ENCODE measurements around the gene HSPA1B.

Gene HSPA1B

DNA sequence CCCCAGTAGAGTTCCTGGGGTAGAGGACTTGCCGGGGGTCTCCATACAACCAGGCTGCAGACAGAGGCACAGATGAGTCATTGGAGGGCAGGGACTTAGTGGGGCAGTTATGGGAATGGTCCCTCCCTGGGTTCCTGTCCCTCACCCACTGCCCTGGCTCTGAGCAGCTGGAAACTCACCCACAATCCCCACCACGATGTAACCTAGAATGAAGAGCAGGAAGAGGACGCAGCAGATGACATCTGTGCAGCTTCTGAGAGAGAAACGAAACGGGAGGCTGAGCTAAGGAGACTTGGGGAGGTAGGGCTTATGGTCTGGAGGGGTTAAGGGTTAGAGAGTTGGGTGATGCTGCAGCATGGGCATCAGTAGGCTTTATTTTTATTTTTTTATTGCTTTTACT is 48.3 kb downstream of the HSPA1B start:
- Histone ChIP-seq H3K9me3 (ENCODE audit: control insufficient read depth, insufficient read depth, low read depth, low read length) (no peaks in the 10 kb centered on the region), H3K4me3 (ENCODE audit: low read depth, low read length) (no peak overlapping the region), H3K4me1 (ENCODE audit: control insufficient read depth, insufficient read depth, low read length) (peaks cover 9% of the 10 kb centered on the region), H3K9ac (ENCODE audit: low read length) (no peak overlapping the region), H3K27ac (ENCODE audit: low read depth, low read length) (no peak overlapping the region), H3K36me3 (ENCODE audit: control insufficient read depth, insufficient read depth, low read length) (peaks cover 15% of the 10 kb centered on the region), H3K27me3 (ENCODE audit: control insufficient read depth, insufficient read depth, low read length) (no peaks in the 10 kb centered on the region)

DNA sequence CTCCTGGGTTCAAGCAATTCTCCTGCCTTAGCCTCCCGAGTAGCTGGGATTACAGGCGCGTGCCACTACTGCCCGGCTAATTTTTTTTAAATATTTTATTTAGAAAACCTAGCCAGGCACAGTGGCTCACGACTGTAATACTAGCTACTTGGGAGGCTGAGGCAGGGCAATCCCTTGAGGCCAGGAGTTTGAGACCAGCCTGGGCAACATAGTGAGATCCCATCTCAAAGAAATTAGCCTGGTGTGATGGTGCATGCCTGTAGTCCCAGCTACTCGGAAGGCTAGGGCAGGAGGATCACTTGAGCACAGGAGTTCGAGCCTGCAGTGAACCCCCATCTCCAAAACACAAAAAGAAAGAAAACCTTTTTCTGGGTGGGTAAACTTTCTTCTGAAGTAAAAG is 48.8 kb downstream of the HSPA1B start:
- Histone ChIP-seq H3K27ac (ENCODE audit: low read depth, low read length) (no peak overlapping the region), H3K9me3 (ENCODE audit: control insufficient read depth, insufficient read depth, low read depth, low read length) (no peaks in the 10 kb centered on the region), H3K4me3 (ENCODE audit: low read depth, low read length) (no peak overlapping the region), H3K27me3 (ENCODE audit: control insufficient read depth, insufficient read depth, low read length) (no peaks in the 10 kb centered on the region), H3K9ac (ENCODE audit: low read length) (no peak overlapping the region), H3K4me1 (ENCODE audit: control insufficient read depth, insufficient read depth, low read length) (peaks cover 4% of the 10 kb centered on the region), H3K36me3 (ENCODE audit: control insufficient read depth, insufficient read depth, low read length) (peaks cover 20% of the 10 kb centered on the region)

DNA sequence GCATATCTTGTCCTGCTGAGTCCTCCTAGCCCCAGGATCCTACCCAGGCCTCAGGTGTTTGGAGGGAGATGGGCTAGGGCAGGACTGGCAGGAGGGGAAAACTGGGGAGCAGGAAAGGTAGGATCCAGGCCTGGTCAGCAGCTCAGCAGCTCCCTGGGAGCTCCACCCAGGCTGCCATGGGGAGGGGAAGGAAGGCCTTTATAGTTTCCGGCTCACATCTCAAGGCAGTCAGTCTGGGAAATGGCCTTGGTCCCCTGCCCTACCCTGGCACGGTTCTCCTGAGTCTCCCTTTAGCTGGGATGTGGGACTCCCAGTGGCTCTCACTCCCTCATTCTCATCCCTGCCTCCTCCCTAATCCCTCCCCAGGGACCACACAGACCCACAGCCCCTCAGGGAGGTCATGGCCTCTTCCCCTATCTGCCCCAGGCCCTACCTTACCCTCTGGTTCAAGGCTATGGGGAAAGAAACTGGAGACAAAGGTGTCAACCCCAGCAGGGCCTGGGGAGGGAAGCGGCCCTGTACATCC is 49.6 kb downstream of the HSPA1B start:
- Histone ChIP-seq H3K36me3 (ENCODE audit: control insufficient read depth, insufficient read depth, low read length) (peaks cover 25% of the 10 kb centered on the region), H3K4me3 (ENCODE audit: low read depth, low read length) (no peak overlapping the region), H3K4me1 (ENCODE audit: control insufficient read depth, insufficient read depth, low read length) (no peaks in the 10 kb centered on the region), H3K27ac (ENCODE audit: low read depth, low read length) (no peak overlapping the region), H3K27me3 (ENCODE audit: control insufficient read depth, insufficient read depth, low read length) (no peaks in the 10 kb centered on the region), H3K9ac (ENCODE audit: low read length) (no peak overlapping the region), H3K9me3 (ENCODE audit: control insufficient read depth, insufficient read depth, low read depth, low read length) (no peaks in the 10 kb centered on the region)

DNA sequence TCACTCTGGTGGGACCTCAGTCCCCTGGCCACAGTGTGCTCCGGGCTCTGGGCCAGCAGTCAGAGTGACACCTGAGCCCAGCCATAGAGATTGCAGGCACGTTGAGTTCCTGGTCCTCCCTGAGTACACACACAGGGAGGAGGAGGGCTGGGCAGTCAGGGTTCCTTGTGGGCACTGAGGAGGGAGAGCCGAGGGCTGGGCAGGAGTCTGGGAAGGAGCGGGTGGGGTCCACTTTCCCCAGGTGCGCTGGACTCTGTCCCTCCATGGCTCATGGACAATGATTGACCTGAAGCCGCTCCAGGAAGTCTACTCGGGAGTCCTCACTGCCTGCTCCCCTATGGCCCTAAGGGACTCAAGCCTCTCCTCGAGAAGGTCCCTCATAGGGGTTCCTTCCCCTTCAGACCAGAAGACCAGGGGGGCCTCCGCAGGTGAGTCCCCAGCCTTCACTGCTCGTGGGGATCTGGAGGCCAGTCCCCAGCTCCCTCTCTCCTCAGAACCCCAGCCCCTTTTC is 50.2 kb downstream of the HSPA1B start:
- Histone ChIP-seq H3K4me3 (ENCODE audit: low read depth, low read length) (no peak overlapping the region), H3K36me3 (ENCODE audit: control insufficient read depth, insufficient read depth, low read length) (peaks cover 30% of the 10 kb centered on the region), H3K9ac (ENCODE audit: low read length) (no peak overlapping the region), H3K9me3 (ENCODE audit: control insufficient read depth, insufficient read depth, low read depth, low read length) (no peaks in the 10 kb centered on the region), H3K4me1 (ENCODE audit: control insufficient read depth, insufficient read depth, low read length) (no peaks in the 10 kb centered on the region), H3K27me3 (ENCODE audit: control insufficient read depth, insufficient read depth, low read length) (no peaks in the 10 kb centered on the region), H3K27ac (ENCODE audit: low read depth, low read length) (no peak overlapping the region)

DNA sequence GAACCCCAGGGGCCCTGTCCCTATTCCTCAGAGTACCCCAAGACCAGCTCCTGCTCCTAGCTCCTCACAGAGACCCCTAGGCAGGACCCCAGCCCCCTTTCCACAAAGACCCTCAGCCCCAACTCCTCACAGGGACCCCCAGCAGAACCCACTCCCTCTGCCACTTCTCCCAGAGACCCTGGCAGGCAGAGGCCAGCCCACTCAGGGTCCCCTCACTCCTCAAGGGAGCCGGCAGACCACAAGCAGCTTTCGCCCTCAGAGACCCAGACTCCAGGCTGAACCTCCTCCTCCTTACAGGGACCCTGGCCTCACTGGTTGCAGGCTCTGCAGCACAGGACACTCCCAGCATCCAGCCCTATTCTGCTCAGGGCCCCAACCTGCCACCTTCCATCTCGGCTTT is 50.7 kb downstream of the HSPA1B start:
- H3K4me3 ChIP-seq (ENCODE audit: low read depth, low read length): no peak overlapping the region
- no peaks in the 10 kb centered on the region for H3K27me3 ChIP-seq (ENCODE audit: control insufficient read depth, insufficient read depth, low read length)
- peaks cover 36% of the 10 kb centered on the region for H3K36me3 ChIP-seq (ENCODE audit: control insufficient read depth, insufficient read depth, low read length)
- no peak overlapping the region for H3K9ac ChIP-seq (ENCODE audit: low read length)
- no peaks in the 10 kb centered on the region for H3K9me3 ChIP-seq (ENCODE audit: control insufficient read depth, insufficient read depth, low read depth, low read length)
- H3K4me1 ChIP-seq (ENCODE audit: control insufficient read depth, insufficient read depth, low read length): no peaks in the 10 kb centered on the region
- H3K27ac ChIP-seq (ENCODE audit: low read depth, low read length): no peak overlapping the region

DNA sequence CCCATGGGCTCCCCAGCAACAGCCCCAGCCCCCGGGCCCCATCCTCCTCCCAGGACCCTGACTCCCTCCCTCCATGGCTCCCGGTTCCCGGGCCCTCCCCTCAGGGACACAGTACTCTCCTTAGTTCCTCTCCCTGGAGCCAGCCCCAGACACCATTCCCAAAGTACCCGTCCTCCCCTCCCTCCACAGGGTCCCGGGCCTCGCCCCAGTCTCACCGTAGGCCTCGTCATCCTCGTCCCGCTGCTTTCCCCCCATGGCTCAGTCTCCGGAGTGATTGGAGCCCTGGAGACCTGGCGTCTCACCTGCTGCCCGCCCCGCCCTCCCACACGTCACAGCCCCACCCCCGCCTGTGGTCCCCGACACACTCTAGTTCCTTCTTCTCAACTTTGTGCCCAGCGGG is 51.2 kb downstream of the HSPA1B start, which contains the start of gene SLC44A4:
SLC44A4 (minus strand) TSS at position 272 of the 400 bp plus-strand sequence; CDS start at position 255, 17 bp downstream.
- Histone ChIP-seq H3K4me3 (ENCODE audit: low read depth, low read length) (no peak within 1 kb of the TSS), H3K4me1 (ENCODE audit: control insufficient read depth, insufficient read depth, low read length) (no peaks in the 10 kb centered on the region), H3K27me3 (ENCODE audit: control insufficient read depth, insufficient read depth, low read length) (no peaks in the 10 kb centered on the region), H3K9me3 (ENCODE audit: control insufficient read depth, insufficient read depth, low read depth, low read length) (no peaks in the 10 kb centered on the region), H3K36me3 (ENCODE audit: control insufficient read depth, insufficient read depth, low read length) (peaks cover 41% of the 10 kb centered on the region), H3K27ac (ENCODE audit: low read depth, low read length) (no peak within 1 kb of the TSS), H3K9ac (ENCODE audit: low read length) (no peak within 1 kb of the TSS)

DNA sequence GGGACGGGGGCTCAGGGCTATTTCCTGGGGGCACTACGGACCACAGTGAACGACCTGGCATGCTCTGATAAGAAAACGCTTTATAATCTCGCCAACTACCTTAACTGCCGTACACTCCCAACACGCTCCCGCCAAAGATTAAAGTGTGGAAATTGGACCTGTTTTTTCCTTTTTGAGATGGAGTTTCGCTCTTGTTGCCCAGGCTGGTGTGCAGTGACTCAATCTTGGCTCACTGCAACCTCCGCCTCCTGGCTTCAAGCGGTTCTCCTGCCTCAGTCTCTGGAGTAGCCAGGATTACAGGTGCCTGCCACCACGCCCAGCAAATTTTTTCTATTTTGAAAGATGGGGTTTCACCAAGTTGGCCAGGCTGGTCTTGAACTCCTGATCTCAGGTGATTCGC is 51.6 kb downstream of the HSPA1B start:
- Histone ChIP-seq H3K27ac (ENCODE audit: low read depth, low read length) (no peak overlapping the region), H3K27me3 (ENCODE audit: control insufficient read depth, insufficient read depth, low read length) (no peaks in the 10 kb centered on the region), H3K9ac (ENCODE audit: low read length) (no peak overlapping the region), H3K9me3 (ENCODE audit: control insufficient read depth, insufficient read depth, low read depth, low read length) (no peaks in the 10 kb centered on the region), H3K36me3 (ENCODE audit: control insufficient read depth, insufficient read depth, low read length) (peaks cover 45% of the 10 kb centered on the region), H3K4me3 (ENCODE audit: low read depth, low read length) (no peak overlapping the region), H3K4me1 (ENCODE audit: control insufficient read depth, insufficient read depth, low read length) (no peaks in the 10 kb centered on the region)
